Ovary (tissue), 9 donors: Measurements from ENCODE around the gene RANBP2. TPM values are rescaled to one million over a fixed set of nuclear protein-coding genes. Genes with fewer than 3 reads are reported as not detected.
A peak's percentile ranks its signal among the peaks of the same experiment; 100 is the strongest.

ENCODE experiments used
- DNase-seq, 5 donors: peaks; one replicate each; pipeline ENCODE4 v3.0.0-alpha.2; 2019 to 2020
- H3K27ac ChIP-seq, 2 donors: fragments of 200-600 bp; one replicate each; pipeline versions ENCODE4 v1.5.1 to v1.8.0; 2019 to 2022
- H3K27me3 ChIP-seq: fragments of 200-600 bp; one replicate; pipeline ENCODE4 v1.8.0; 2022
- H3K36me3 ChIP-seq: fragments of 200-600 bp; sonication (generic); one replicate; pipeline ENCODE4 v1.5.1; 2019
- H3K4me1 ChIP-seq: one replicate; pipeline ENCODE4 v1.8.1; 2013; ENCODE audit warnings: mild to moderate bottlenecking, moderate library complexity; ENCODE audit not compliant: insufficient read depth
- H3K4me3 ChIP-seq: fragments of 200-600 bp; sonication (generic); one replicate; pipeline ENCODE4 v1.5.1; 2017
- H3K9me3 ChIP-seq, 2 donors: fragments of 200-600 bp in 1 of 2; sonication (generic) in 1 of 2; one replicate each; pipeline versions ENCODE4 v1.5.1 to v1.8.1; 2013 to 2019; ENCODE audit warnings: mild to moderate bottlenecking in 1 of 2, moderate library complexity in 1 of 2
- EP300 ChIP-seq: sonication (generic); formaldehyde crosslinking; IDR thresholded peaks from one replicate; pipeline ENCODE4 v1.6.1; 2017; ENCODE audit warnings: antibody characterized with exemption
- POLR2A ChIP-seq: fragments of 450-650 bp; IDR thresholded peaks from one replicate; pipeline ENCODE4 v1.6.1; 2017; ENCODE audit warnings: antibody characterized with exemption, mild to moderate bottlenecking, moderate library complexity
- WGBS, 3 donors: extraction: QIAGEN DNeasy Blood & Tissue Kit in 1 of 3; methylation state at CpG; one replicate each; pipeline versions ENCODE4 v1.1.5 to v1.1.7; 2013 to 2017; 5-methylcytosine and 5-hydroxymethylcytosine counted together
- intact Hi-C, 4 donors: fragments of 100-400 bp; cut with DNase I; formaldehyde crosslinking; loops; one replicate each; pipeline versions ENCODE4 v1.11.0 to v1.15.1; 2022 to 2023
- polyA plus RNA-seq, 2 donors: library from polyadenylated mRNA; stranded (reverse); fragments of 200-250 nt in 1 of 2; fragments of 350-450 nt in 1 of 2; fragmentation: Illumina TruSeq in 1 of 2; extraction: RNeasy Lipid Tissue Mini Kit (QIAGEN cat#74804) in 1 of 2; gene quantifications; one replicate each; pipeline ENCODE4 v1.2.3, GENCODE V29; 2013 to 2014
- total RNA-seq, 7 donors: library from RNA; depleted of rRNA in 2 of 7; stranded (reverse); fragments of >200 nt in 2 of 7; fragmentation: NEBNext Ultra II Directional in 3 of 7; extraction: Animal tissue kit (Norgen Biotek cat#: 25700) in 3 of 7; gene quantifications; one replicate each; pipeline versions ENCODE4 v1.1.0 to v1.2.4, GENCODE V29; 2016 to 2023
- TF ChIP-seq, protein P1 (sequence below), 3 donors: fragments of 450-650 bp in 2 of 3; fragments of 200-600 bp in 1 of 3; IDR thresholded peaks; one replicate each; pipeline versions ENCODE4 v1.5.1 to v1.8.0; 2016 to 2022; ENCODE audit warnings: antibody characterized with exemption in 3 of 3, mild to moderate bottlenecking in 1 of 3
- donor health status: DM: no; HTN: no; CAD: no; lungs with moderate emphysema.
- donor health status: DM: no; HTN: no; CAD: no.
- donor health status: Bipolar disorder and iron deficiency.
- donor health status: DM: yes; HTN: yes; CAD: no.
- donor health status: DM: no; HTN: no; CAD: no.
- donor health status: DM: yes; HTN: yes; CAD: no.

Gene RANBP2
- total and polyA plus RNA-seq, 9 donors: 14.5 to 95.6 (median 86.6) TPM

DNA sequence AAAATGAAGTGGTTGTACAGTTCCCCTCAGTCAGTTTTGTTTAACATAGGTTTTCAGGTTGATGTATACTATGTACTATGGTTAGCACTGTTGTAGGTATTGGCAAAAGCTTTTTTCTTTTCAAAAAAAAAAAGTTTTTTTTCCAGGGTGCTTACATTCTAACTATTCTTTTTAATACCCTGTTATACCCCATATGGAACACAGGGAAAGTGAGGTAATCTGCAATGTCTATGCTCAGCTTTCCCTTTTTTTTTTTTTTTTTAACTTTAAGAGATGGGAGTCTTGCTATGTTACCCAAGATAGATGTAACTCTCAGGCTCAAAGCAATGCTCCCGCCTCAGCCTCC is 66.7 kb downstream of the RANBP2 start:
- Histone ChIP-seq H3K27me3 (no peaks in the 10 kb centered on the region), H3K4me3 (peak overlapping the region; percentile 49), H3K27ac (no peak overlapping the region), H3K4me1 (no peaks in the 10 kb centered on the region), H3K36me3 (no peaks in the 10 kb centered on the region), H3K9me3 (no peaks in the 10 kb centered on the region)
- WGBS, 3 donors: 3 to 4% (median 3%) methylated on average over 1 of the region's 1 CpG
- TF ChIP-seq, protein P1, sequence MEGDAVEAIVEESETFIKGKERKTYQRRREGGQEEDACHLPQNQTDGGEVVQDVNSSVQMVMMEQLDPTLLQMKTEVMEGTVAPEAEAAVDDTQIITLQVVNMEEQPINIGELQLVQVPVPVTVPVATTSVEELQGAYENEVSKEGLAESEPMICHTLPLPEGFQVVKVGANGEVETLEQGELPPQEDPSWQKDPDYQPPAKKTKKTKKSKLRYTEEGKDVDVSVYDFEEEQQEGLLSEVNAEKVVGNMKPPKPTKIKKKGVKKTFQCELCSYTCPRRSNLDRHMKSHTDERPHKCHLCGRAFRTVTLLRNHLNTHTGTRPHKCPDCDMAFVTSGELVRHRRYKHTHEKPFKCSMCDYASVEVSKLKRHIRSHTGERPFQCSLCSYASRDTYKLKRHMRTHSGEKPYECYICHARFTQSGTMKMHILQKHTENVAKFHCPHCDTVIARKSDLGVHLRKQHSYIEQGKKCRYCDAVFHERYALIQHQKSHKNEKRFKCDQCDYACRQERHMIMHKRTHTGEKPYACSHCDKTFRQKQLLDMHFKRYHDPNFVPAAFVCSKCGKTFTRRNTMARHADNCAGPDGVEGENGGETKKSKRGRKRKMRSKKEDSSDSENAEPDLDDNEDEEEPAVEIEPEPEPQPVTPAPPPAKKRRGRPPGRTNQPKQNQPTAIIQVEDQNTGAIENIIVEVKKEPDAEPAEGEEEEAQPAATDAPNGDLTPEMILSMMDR (IDR thresholded peaks at IDR 0.05): no peak
- no peak for TF ChIP-seq EP300
- no peak for TF ChIP-seq POLR2A
- DNase-seq: no peak
- intact Hi-C loops: no loop called here

DNA sequence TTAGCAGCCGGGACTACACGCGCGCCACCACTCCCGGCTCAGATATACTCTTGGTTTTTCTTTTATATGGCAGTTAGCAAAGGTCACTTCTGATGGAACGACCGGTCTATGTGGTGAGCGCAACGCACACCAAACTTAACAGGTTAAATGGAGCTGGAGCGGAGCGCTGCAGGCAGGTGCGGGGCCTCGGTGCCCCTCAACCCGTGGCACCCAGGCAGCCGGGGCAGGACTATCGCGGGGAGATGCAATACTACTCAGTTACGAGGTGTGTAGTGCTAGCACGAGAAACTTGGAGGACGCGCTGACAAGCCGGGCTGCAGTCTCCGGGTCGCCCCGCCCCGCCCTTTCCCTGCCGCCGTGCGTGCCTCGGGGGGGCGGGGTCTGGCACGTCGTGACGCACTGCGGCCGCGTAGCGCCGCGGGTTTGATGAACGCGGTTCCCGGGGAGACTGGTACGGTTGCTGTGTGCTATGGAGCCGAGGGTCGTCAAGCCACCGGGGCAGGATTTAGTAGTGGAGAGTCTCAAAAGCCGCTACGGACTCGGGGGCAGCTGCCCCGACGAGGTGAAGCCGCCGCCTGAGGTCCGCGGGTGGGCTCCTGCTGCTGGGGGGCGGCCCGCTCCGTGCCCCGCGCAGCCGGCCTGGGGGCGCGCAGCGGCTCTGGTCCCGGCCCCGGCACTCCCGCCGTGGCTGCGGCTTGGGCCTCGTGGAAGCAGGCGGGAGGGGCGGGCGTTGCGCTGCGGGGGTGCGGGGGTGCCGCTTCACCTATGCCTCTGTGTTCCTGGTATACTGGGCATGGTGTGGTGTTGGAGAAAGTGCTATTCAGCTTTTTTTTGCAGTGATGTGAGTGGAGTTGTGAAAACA is 67.3 kb downstream of the RANBP2 start, which contains the start of gene CCDC138:
TSS of gene CCDC138 (plus strand) at position 418 of the 862 bp plus-strand sequence. CDS start at position 470, 52 bp downstream.
- Histone ChIP-seq H3K27me3 (no peaks in the 10 kb centered on the region), H3K4me1 (no peaks in the 10 kb centered on the region), H3K36me3 (no peaks in the 10 kb centered on the region), H3K27ac (peak within 1 kb of the TSS; percentile 74 to 90), H3K4me3 (peak within 1 kb of the TSS; percentile 49), H3K9me3 (no peaks in the 10 kb centered on the region)
- WGBS, 3 donors: 0 to 1% (median 1%) methylated on average over 69 to 78 of the region's 78 CpGs
- intact Hi-C loops: no loop called here
- TF ChIP-seq, protein P1 (IDR thresholded peaks at IDR 0.05): no peak
- TF ChIP-seq EP300 (no peak), POLR2A (no peak)
- DNase-seq: peak; percentile 79 to 91 (median 85)

DNA sequence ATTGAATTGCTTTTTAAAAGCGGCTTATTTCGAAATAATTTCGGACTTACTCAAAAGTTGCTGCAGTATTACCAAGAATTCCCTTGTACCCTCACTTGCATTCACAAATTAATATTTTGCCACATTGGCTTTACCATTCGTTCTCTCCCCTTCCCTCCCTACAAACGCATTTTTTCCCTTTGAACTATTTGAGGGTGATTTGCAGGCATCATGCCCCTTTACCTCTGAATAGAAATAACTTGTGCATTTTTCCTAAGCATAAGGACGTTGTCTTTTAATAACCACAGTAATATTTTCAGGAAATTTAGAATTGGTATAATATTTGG is 67.9 kb downstream of the RANBP2 start:
- no peak for DNase-seq
- WGBS, 3 donors: 0 to 2% (median 2%) methylated on average over 6 of the region's 6 CpGs
- Histone ChIP-seq H3K4me3 (peak overlapping the region; percentile 49), H3K9me3 (no peaks in the 10 kb centered on the region), H3K4me1 (no peaks in the 10 kb centered on the region), H3K27ac (no peak overlapping the region), H3K27me3 (no peaks in the 10 kb centered on the region), H3K36me3 (no peaks in the 10 kb centered on the region)
- intact Hi-C loops: no loop called here
- TF ChIP-seq EP300 (no peak), POLR2A (no peak)
- TF ChIP-seq, protein P1 (IDR thresholded peaks at IDR 0.05): no peak

DNA sequence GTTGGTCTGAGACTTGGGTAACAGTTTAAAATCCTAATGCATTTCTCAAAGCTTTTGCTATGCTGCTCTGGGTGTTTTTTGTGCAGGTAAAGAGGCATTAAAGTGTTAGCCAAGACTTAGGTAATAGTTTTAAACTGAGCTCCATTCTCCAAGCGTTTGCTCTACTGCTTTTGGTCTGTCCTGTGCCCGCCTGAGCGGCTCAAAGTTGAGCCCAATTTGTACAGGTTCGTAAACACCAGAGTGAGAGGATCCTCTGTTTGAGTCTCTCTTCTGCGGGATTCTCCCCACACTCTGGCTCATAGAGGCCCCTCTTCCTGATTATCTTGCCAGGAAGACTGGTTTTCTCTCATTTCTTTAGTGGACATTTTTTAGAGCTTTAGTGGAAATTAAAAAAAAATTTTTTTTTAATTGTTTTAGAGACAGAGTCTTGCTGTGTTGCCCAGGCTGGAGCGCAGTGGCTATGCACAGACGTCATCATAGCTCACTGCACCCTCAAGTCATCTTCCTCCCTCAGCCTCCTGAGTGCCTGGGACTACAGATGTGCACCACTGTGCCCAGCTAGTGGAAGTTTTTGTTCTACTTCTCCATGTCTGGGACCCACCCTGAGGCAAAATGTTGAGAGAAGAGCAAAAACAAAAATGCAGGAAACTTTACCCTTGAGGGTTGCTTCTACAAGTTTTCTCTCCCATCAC is 83.9 kb downstream of the RANBP2 start:
- Histone ChIP-seq H3K27me3 (no peaks in the 10 kb centered on the region), H3K27ac (no peak overlapping the region), H3K36me3 (no peaks in the 10 kb centered on the region), H3K4me3 (no peak overlapping the region), H3K9me3 (no peaks in the 10 kb centered on the region), H3K4me1 (no peaks in the 10 kb centered on the region)
- WGBS, 3 donors: 93 to 95% (median 95%) methylated on average over 7 of the region's 7 CpGs
- DNase-seq: no peak
- intact Hi-C loops: no loop called here
- TF ChIP-seq, protein P1 (IDR thresholded peaks at IDR 0.05): no peak
- TF ChIP-seq EP300 (no peak), POLR2A (no peak)
